ENCODE measurements around the gene SMARCA2.

DNA sequence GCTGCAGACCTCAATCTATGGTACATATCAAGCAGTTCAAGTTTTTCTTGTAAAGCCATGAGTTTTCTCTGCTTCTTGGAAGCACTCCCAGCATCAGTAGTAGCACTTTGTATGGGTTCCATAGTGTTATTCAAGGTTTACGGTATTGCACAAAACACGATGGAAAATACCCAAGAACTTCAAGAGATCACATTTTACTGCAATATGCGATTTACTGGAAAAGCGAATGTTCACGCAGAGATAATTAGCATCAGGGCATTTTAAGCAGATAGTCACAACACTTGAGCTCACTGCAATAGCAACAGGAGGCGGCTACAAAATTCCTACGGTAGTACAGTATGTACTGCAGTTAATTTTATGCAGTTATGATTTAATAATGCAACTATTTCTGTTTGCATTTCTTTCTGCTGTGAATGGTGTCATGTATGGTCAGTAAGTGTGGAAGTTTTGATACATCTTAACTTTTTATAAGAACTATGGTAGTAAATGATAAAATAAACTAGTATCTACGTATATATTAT lies 200.8 kb downstream of the SMARCA2 start:
- TF ChIP-seq POLR2A (IDR thresholded peaks at IDR 0.05): no peak
- TF ChIP-seq, protein P1, sequence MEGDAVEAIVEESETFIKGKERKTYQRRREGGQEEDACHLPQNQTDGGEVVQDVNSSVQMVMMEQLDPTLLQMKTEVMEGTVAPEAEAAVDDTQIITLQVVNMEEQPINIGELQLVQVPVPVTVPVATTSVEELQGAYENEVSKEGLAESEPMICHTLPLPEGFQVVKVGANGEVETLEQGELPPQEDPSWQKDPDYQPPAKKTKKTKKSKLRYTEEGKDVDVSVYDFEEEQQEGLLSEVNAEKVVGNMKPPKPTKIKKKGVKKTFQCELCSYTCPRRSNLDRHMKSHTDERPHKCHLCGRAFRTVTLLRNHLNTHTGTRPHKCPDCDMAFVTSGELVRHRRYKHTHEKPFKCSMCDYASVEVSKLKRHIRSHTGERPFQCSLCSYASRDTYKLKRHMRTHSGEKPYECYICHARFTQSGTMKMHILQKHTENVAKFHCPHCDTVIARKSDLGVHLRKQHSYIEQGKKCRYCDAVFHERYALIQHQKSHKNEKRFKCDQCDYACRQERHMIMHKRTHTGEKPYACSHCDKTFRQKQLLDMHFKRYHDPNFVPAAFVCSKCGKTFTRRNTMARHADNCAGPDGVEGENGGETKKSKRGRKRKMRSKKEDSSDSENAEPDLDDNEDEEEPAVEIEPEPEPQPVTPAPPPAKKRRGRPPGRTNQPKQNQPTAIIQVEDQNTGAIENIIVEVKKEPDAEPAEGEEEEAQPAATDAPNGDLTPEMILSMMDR (IDR thresholded peaks at IDR 0.05): no peak
- no peak for TF ChIP-seq EP300 (IDR thresholded peaks at IDR 0.05)
